RWPE2 (cell line): ENCODE results near the gene LILRA5.
"Not testable (repeated sequence)": the region's sequence is repeated elsewhere in the genome, so short reads cannot be mapped to it uniquely, and the experiment has no call there.

Experiments
- ATAC-seq: fragments of 200-7000 bp; cut with Tn5 transposase; 3 replicates; pipeline ENCODE4 v1.9.1; 2021; ENCODE audit warnings: low read depth
- DNase-seq: peaks from one replicate; pipeline ENCODE4 v3.0.0-alpha.2; 2020; ENCODE audit warnings: low spot score
- H3K27ac ChIP-seq: fragments of 450-650 bp; 2 replicates; pipeline ENCODE4 v1.5.1; 2017; ENCODE audit warnings: mild to moderate bottlenecking; ENCODE audit not compliant: poor library complexity, severe bottlenecking
- H3K27me3 ChIP-seq: fragments of 250-450 bp; sonication (Bioruptor Pico); 2 replicates; pipeline ENCODE4 v1.5.1; 2021; ENCODE audit warnings: mild to moderate bottlenecking, moderate library complexity; ENCODE audit not compliant: insufficient read depth, poor library complexity, severe bottlenecking
- H3K36me3 ChIP-seq: fragments of 250-450 bp; sonication (Bioruptor Pico); 2 replicates; pipeline ENCODE4 v1.5.1; 2020; ENCODE audit warnings: low read depth, mild to moderate bottlenecking, moderate library complexity
- H3K4me1 ChIP-seq: fragments of 250-450 bp; sonication (Bioruptor Pico); 2 replicates; pipeline ENCODE4 v1.5.1; 2021; ENCODE audit warnings: mild to moderate bottlenecking, moderate library complexity; ENCODE audit not compliant: insufficient read depth, poor library complexity, severe bottlenecking
- H3K4me3 ChIP-seq: fragments of 250-450 bp; sonication (Bioruptor Pico); 2 replicates; pipeline ENCODE4 v1.5.1; 2021; ENCODE audit warnings: mild to moderate bottlenecking, moderate library complexity; ENCODE audit not compliant: severe bottlenecking
- H3K9me3 ChIP-seq: fragments of 250-450 bp; sonication (Bioruptor Pico); 2 replicates; pipeline ENCODE4 v1.5.1; 2021; ENCODE audit warnings: mild to moderate bottlenecking, moderate library complexity; ENCODE audit not compliant: severe bottlenecking
- TF ChIP-seq, protein P1 (sequence below): fragments of 450-650 bp; IDR thresholded peaks from one replicate; pipeline ENCODE4 v1.5.1; 2017; ENCODE audit warnings: mild to moderate bottlenecking, moderate library complexity; ENCODE audit not compliant: poor library complexity, severe bottlenecking

Gene LILRA5

DNA sequence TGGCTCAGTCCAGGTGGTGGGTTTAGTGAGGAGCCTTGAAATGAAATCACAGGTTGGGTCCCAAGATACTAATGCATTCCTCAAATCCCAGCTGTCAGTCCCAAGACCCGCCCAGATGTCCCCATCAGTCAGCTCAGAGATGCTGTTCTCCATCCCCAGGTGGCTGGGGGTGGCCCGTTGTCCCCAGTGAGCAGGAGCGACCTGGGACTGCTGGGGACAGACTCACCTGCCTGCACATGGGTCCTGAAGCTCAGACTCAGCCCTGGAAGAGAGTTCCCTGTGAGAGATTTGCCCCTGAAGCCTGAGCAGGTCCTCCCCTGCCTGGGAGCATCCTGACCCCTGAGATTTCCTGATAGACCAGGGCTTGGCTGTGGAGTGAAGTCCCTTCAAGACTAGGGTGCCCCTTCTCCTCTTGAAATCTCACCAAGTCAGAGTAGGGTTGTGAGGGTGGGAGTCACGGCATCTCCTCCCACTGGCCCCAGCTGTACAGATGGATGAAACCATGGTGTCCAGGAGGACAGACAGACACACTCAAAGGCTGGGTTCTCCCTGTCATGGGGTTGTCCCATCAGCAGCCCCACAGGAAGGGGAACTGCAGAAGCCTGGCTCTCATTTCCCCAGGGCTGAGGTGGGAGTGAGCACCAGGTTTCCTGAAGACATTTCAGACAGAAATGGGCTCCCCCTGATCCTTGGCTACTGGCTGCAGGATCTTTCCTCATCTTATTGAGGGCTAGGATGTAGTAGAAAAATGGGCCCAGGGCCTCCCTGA lies 14.4 kb downstream of the LILRA5 start:
- Histone ChIP-seq H3K27ac (no peak overlapping the region), H3K4me1 (no peaks in the 10 kb centered on the region), H3K36me3 (no peaks in the 10 kb centered on the region), H3K4me3 (no peak overlapping the region), H3K9me3 (no peaks in the 10 kb centered on the region), H3K27me3 (peaks cover 5% of the 10 kb centered on the region)
- no peak for DNase-seq
- ATAC-seq, result no peak
- TF ChIP-seq, protein P1, sequence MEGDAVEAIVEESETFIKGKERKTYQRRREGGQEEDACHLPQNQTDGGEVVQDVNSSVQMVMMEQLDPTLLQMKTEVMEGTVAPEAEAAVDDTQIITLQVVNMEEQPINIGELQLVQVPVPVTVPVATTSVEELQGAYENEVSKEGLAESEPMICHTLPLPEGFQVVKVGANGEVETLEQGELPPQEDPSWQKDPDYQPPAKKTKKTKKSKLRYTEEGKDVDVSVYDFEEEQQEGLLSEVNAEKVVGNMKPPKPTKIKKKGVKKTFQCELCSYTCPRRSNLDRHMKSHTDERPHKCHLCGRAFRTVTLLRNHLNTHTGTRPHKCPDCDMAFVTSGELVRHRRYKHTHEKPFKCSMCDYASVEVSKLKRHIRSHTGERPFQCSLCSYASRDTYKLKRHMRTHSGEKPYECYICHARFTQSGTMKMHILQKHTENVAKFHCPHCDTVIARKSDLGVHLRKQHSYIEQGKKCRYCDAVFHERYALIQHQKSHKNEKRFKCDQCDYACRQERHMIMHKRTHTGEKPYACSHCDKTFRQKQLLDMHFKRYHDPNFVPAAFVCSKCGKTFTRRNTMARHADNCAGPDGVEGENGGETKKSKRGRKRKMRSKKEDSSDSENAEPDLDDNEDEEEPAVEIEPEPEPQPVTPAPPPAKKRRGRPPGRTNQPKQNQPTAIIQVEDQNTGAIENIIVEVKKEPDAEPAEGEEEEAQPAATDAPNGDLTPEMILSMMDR, result no peak

DNA sequence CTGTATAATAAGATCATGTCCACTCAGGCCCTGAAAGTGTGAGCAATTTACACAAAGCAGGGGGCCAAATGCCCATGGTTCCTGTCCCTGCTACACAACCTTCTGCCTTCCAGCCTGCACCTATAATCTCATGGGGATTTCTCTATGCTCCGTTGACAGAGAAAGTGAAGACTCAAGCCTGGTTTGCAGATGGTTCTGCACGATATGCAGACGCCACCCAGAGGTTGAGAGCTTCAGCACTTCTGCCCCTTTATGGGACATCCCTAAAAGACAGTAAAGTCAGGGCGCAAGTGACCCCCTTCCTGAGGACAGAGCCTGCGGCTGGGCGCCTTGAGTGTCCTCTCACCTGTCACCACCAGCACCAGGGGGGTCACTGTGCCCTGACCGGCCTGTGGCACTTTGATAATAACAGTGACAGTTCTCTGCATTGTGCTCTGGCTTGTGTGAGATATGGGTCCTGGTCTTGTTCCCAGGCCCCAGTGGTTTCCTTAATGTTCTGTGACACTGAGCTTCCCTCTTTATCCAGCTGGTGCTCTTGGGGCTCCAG lies 15.1 kb downstream of the LILRA5 start:
- H3K4me3 ChIP-seq, result no peak overlapping the region
- peaks cover 5% of the 10 kb centered on the region for H3K27me3 ChIP-seq
- H3K9me3 ChIP-seq, result no peaks in the 10 kb centered on the region
- H3K27ac ChIP-seq, result no peak overlapping the region
- TF ChIP-seq, protein P1, result no peak
- H3K4me1 ChIP-seq, result no peaks in the 10 kb centered on the region
- DNase-seq, result no peak
- no peaks in the 10 kb centered on the region for H3K36me3 ChIP-seq
- ATAC-seq, result no peak

DNA sequence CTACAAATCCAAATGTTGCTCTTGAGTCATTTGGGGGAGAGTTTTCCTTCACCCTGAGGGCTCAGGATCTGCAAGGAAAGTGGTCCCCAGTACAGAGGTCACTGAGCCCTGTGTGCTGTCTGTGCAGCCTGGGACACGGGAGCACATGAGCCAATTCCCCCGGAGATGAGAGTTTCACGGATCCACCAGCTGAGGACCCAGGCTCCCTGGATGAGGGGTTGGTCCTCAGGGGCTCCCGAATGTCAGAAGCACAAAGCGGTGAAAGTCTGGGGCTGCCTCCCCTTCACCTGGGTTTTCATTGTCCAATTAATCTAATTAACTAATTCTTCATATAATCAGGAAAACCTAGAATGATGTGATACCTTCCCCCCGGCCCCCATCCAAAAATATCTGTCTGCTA lies 18.4 kb downstream of the LILRA5 start:
- ATAC-seq (no peak), DNase-seq (no peak)
- H3K4me3 ChIP-seq, result no peak overlapping the region
- H3K4me1 ChIP-seq, result no peaks in the 10 kb centered on the region
- H3K36me3 ChIP-seq, result no peaks in the 10 kb centered on the region
- H3K27ac ChIP-seq, result no peak overlapping the region
- TF ChIP-seq, protein P1, result no peak
- no peaks in the 10 kb centered on the region for H3K9me3 ChIP-seq
- peaks cover 8% of the 10 kb centered on the region for H3K27me3 ChIP-seq

DNA sequence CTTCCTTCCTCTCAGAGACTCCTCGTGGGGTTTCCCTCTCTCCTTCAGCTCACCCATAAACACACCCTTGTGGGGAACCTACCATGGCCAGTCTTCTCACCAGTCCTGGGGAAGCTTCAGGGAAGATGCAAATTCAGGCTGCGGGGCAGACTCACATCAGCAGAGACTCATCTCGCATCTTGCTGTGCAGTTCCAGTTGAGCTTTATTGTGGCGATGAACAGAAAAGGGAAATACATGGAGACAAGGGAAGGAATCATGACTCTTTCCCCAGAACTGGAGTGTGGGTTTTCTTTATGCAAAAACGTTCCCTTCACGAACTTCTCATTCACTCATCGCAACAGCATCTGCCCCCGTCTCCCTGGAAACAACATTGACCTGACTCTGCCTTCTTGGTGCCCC lies 23.8 kb downstream of the LILRA5 start:
- not testable (repeated sequence) for ATAC-seq, DNase-seq, H3K4me3 ChIP-seq, H3K27me3 ChIP-seq, H3K9me3 ChIP-seq, H3K27ac ChIP-seq, H3K36me3 ChIP-seq, H3K4me1 ChIP-seq

DNA sequence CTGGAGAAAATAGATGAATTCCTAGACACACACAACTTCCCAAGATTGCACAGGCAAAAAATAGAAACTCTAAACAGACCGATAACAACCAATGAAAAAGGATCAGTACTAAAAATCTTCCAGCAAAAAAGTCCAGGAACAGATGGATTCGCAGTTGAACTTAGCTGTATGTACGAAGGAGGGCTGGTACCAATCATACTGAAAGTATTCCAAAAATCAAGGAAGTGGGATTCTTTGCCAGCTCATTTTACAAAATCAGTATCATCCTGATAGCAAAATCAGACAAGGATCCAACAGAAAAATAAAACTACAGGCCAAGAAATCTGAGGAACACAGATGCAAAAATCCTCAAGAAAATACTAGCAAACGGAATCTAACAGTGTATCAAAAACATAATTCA lies 25.5 kb downstream of the LILRA5 start:
- ATAC-seq (no peak), DNase-seq (no peak)
- H3K27ac ChIP-seq, result no peak overlapping the region
- no peaks in the 10 kb centered on the region for H3K36me3 ChIP-seq
- H3K27me3 ChIP-seq, result peaks cover 8% of the 10 kb centered on the region
- H3K4me1 ChIP-seq, result no peaks in the 10 kb centered on the region
- TF ChIP-seq, protein P1, result no peak
- H3K4me3 ChIP-seq, result no peak overlapping the region
- no peaks in the 10 kb centered on the region for H3K9me3 ChIP-seq

DNA sequence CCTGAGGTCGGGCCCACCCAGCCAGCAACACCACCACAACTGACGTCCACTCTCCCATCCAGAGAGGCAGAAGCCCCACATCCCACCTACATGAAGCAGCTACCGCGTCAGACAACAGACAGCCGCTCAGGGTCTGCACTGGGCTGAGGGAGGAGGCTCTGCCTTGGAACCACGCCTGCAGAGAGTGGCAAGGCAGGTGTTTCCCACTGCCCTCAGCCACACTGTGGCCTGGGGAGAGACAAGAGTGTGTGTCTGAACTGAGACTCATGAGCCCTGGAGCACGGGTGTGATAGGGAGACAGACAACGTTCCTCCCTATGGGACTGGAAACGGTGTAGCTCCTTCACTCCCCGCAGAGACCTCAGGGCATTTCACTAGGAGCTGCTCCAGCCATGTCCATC lies 26.7 kb downstream of the LILRA5 start:
- H3K27me3 ChIP-seq, result peaks cover 10% of the 10 kb centered on the region
- H3K36me3 ChIP-seq, H3K4me3 ChIP-seq, H3K9me3 ChIP-seq, DNase-seq, H3K27ac ChIP-seq, ATAC-seq, H3K4me1 ChIP-seq: not testable (repeated sequence)

DNA sequence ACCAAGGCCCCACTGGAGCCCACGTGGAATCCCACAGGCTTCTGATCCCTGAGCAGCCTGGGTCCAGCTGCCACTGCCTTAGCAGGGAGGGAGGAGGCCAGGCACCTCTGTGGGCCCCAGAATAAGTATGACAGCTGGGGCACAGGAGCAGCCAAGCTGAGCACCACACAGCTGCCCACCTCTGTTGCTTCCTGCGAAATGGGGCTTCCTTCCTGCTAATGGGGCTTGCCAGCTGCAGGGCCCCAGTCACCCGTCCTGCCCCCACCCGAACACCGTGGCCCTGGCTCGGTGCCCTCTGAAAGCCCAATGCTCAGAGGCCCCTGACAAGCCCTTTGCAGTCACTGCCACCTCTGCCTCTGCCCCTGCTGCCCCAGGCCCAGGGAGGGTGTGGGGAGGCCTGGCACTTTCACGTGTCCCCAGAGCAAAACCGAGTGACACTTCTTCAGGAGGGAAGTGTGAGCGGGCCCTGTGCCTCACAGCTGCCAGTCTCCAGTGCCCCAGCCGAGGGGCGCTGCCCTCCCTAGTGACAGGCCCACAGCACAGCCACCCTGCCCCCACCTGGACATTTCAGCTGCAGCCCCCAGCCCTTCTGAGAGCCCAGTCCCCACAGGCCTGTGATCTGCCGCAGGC lies 27.4 kb downstream of the LILRA5 start:
- not testable (repeated sequence) for H3K27me3 ChIP-seq, H3K27ac ChIP-seq, H3K4me3 ChIP-seq, H3K4me1 ChIP-seq, H3K36me3 ChIP-seq, DNase-seq, ATAC-seq, H3K9me3 ChIP-seq
